ENCODE results near the gene JARID2.

JARID2 gene

DNA sequence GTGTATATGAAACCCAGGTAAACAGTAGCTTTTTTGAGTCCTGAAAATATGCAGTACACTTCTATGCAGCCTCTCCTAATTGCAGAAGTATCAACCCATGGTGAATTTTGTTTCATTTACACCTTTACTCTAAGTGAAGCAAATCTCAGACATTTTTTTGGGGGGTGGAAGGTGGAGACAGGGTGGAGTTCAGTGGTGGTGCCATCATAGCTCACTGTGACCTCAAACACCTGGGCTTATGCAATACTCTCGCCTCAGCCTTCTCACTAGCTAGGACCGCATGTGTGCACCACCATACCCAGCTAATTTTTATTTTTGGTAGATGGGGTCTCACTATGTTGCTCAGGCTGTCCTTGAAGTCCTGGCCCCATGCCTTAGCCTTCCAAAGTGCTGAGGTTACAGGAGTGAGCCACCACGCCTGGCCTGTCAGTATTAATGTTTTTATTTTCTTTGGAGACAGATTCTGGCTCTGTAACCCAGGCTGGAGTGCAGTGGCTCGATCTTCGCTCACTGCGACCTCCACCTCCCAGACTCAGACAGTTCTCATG, 80.3 kb downstream of the JARID2 start:
- no peak for DNase-seq (ENCODE audit: low read depth)
- no peak for TF ChIP-seq POLR2A (IDR thresholded peaks at IDR 0.05; ENCODE audit: extremely low read depth, insufficient read length)
- TF ChIP-seq, protein P1, sequence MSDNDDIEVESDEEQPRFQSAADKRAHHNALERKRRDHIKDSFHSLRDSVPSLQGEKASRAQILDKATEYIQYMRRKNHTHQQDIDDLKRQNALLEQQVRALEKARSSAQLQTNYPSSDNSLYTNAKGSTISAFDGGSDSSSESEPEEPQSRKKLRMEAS (IDR thresholded peaks at IDR 0.05; ENCODE audit: low read depth, low read length), result no peak
- no peak overlapping the region for H3K4me3 ChIP-seq (ENCODE audit: low read depth, low read length)

DNA sequence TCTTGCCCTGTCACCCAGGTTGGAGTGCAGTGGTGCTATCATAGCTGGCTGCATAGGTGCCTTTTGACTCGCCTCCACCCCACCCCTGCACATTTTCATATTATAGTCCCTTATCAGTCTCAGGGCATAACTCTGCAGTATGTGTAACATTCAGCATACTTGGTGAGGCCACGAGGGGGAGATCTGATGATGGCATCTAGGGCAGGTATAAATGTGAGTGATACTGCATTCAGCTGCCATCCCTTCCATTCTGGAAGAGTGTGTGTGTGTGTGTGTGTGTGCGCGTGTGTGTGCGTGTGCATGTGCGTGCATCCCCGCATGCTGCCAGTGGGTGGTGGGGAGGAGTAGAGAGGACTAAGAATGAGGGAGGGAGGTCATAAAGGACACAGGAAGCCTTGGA, 81.4 kb downstream of the JARID2 start:
- DNase-seq (ENCODE audit: low read depth), result no peak
- TF ChIP-seq, protein P1 (IDR thresholded peaks at IDR 0.05; ENCODE audit: low read depth, low read length), result no peak
- TF ChIP-seq POLR2A (IDR thresholded peaks at IDR 0.05; ENCODE audit: extremely low read depth, insufficient read length), result no peak
- no peak for TF ChIP-seq MYC (IDR thresholded peaks at IDR 0.05; ENCODE audit: low read depth, low read length)
- TF ChIP-seq, protein P2, sequence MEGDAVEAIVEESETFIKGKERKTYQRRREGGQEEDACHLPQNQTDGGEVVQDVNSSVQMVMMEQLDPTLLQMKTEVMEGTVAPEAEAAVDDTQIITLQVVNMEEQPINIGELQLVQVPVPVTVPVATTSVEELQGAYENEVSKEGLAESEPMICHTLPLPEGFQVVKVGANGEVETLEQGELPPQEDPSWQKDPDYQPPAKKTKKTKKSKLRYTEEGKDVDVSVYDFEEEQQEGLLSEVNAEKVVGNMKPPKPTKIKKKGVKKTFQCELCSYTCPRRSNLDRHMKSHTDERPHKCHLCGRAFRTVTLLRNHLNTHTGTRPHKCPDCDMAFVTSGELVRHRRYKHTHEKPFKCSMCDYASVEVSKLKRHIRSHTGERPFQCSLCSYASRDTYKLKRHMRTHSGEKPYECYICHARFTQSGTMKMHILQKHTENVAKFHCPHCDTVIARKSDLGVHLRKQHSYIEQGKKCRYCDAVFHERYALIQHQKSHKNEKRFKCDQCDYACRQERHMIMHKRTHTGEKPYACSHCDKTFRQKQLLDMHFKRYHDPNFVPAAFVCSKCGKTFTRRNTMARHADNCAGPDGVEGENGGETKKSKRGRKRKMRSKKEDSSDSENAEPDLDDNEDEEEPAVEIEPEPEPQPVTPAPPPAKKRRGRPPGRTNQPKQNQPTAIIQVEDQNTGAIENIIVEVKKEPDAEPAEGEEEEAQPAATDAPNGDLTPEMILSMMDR (IDR thresholded peaks at IDR 0.05; ENCODE audit: low read depth, low read length), result no peak
- no peak overlapping the region for H3K4me3 ChIP-seq (ENCODE audit: low read depth, low read length)

DNA sequence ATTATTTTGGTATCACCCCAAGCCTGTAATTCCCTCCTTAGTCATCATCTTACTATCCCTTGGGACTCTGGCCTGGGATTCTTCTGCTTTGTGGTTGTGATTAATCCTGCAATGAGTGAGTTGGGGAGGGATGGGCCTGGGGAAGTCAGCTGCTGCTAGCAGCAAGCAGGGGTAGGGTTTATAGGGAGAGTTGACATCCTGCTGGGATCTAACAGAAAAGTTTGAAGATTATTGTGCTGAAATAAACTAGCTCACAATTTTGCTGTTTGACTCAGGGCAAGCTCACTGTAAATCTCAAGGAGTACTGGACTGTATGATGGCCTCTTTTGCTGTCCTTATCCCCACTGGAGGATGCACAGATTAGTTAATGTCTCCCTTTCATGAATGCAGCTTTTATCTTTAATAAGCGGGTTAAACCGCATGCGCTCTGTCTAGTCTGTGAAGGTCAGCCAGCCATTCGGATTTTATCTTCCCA, 83.4 kb downstream of the JARID2 start:
- TF ChIP-seq MYC (IDR thresholded peaks at IDR 0.05; ENCODE audit: low read depth, low read length), result no peak
- TF ChIP-seq POLR2A (IDR thresholded peaks at IDR 0.05; ENCODE audit: extremely low read depth, insufficient read length), result no peak
- TF ChIP-seq, protein P1 (IDR thresholded peaks at IDR 0.05; ENCODE audit: low read depth, low read length), result no peak
- TF ChIP-seq, protein P2 (IDR thresholded peaks at IDR 0.05; ENCODE audit: low read depth, low read length), result no peak
- peak; percentile 79 for DNase-seq (ENCODE audit: low read depth)
- no peak overlapping the region for H3K4me3 ChIP-seq (ENCODE audit: low read depth, low read length)

DNA sequence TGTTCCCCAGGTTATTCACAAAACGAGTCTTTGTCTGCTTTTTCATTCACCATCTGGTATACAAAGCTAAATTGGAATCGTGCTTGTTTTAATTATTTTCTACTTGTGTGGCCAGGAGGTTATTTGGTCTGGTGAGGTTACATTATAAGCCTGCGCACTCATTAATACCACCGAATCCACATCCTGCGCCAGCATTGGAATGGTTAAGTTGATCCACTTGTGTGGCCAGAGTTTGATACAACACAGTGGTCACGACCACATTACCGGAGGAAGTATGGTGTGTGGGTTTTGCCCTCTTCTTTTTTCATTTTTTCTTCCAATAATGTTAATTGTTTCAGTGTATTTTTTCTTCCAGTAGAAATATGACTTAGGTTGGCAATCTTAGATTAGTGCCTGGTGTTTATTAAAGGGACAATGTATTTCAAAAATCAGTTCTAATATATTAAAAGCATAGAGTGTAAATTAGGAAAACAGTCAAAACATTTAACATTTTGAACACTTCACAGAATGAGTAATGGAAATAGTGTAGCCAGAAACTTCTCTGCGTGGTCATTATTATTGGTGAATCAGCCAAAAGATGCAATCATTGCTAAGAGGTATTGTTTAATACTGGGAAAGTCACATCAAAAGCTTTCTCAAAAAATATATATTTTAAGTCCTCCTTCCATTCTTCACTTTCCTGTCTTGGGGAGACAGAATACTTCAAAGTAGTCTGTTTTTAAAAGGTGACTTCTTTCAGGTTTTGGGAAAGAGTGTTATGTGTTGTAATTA, 84.5 kb downstream of the JARID2 start:
- peak; percentile 61 for DNase-seq (ENCODE audit: low read depth)
- TF ChIP-seq, protein P1 (IDR thresholded peaks at IDR 0.05; ENCODE audit: low read depth, low read length), result no peak
- TF ChIP-seq POLR2A (IDR thresholded peaks at IDR 0.05; ENCODE audit: extremely low read depth, insufficient read length) (no peak), MYC (IDR thresholded peaks at IDR 0.05; ENCODE audit: low read depth, low read length) (no peak)
- TF ChIP-seq, protein P2 (IDR thresholded peaks at IDR 0.05; ENCODE audit: low read depth, low read length), result no peak
- H3K4me3 ChIP-seq (ENCODE audit: low read depth, low read length), result no peak overlapping the region

DNA sequence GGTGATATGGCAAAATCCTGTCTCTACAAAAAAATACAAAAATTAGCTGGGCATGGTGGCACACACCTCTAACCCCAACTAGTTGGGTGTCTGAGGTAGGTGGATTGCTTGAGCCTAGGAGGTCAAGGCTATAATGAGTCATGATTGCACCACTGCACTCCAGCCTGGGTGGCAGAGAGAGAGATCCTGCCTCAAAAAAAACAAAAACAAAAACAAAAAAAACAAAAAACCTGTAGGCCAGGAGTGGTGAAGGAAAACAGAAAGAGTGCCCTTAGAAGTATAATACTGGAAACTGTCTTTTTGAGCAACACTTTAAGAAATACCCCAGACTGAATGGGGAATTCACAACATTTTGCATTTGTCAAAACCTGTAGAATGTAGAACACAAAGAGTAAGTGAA, 85.3 kb downstream of the JARID2 start:
- TF ChIP-seq, protein P2 (IDR thresholded peaks at IDR 0.05; ENCODE audit: low read depth, low read length), result no peak
- TF ChIP-seq, protein P1 (IDR thresholded peaks at IDR 0.05; ENCODE audit: low read depth, low read length), result no peak
- DNase-seq (ENCODE audit: low read depth), result peak; percentile 71
- H3K4me3 ChIP-seq (ENCODE audit: low read depth, low read length), result no peak overlapping the region

DNA sequence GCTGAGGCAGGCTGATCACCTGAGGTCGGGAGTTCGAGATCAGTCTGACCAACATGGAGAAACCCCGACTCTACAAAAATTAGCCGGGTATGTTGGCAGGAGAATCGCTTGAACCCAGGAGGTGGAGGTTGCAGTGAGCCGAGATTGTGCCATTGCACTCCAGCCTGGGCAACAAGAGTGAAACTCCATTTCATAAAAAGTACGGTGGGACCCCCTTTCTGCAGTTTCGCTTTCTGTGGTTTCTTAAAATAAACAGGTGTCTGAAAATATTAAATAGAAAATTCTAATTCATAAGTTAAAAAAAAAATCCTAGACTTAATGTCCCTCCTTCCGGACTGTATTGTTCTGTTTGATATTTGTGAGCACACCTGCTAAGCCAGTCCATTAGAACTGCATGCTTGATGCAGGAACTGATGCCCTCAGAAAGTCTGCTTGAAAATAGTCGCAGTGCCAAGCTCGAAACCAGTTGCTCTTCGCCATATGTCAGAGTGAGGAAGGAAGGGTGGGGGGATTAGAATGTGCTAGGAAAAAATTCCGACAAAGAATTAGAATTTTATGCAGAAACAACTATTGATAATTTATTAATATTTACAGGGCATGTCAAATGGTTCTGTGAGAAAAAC, 85.9 kb downstream of the JARID2 start:
- H3K4me3 ChIP-seq (ENCODE audit: low read depth, low read length), result no peak overlapping the region
- no peak for DNase-seq (ENCODE audit: low read depth)
- TF ChIP-seq, protein P1 (IDR thresholded peaks at IDR 0.05; ENCODE audit: low read depth, low read length), result no peak
- TF ChIP-seq, protein P2 (IDR thresholded peaks at IDR 0.05; ENCODE audit: low read depth, low read length), result no peak
- TF ChIP-seq MYC (IDR thresholded peaks at IDR 0.05; ENCODE audit: low read depth, low read length) (no peak), POLR2A (IDR thresholded peaks at IDR 0.05; ENCODE audit: extremely low read depth, insufficient read length) (no peak)

All from NB4 (cell line).